ENCODE measurements around the gene SLC16A14.
A peak's percentile ranks its signal among the peaks of the same experiment; 100 is the strongest.
"Not testable (repeated sequence)": the region's sequence is repeated elsewhere in the genome, so short reads cannot be mapped to it uniquely, and the experiment has no call there.

The SLC16A14 gene, protein sequence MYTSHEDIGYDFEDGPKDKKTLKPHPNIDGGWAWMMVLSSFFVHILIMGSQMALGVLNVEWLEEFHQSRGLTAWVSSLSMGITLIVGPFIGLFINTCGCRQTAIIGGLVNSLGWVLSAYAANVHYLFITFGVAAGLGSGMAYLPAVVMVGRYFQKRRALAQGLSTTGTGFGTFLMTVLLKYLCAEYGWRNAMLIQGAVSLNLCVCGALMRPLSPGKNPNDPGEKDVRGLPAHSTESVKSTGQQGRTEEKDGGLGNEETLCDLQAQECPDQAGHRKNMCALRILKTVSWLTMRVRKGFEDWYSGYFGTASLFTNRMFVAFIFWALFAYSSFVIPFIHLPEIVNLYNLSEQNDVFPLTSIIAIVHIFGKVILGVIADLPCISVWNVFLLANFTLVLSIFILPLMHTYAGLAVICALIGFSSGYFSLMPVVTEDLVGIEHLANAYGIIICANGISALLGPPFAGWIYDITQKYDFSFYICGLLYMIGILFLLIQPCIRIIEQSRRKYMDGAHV

DNA sequence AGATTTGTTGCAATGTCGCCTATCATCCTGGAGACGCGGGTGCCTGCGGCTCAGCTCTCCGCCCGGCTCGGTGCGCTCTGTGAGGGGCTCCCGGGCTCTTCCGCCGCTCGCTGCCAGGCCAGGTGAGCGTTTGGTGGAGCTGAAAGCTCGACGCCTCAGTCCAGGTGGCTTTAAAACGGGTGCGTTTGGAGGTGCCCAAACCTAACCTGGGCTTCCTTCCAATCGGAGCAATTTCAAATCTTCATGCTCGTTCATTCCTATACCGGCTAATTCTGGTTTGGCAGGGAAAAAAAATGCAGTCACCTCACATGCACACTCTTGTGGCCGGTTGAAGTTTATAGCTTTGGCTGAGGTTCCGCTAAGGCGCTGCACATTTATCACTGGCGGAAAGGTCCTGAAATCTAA, at the start of gene SLC16A14:
Gene SLC16A14, minus strand, starts transcription at position 274 of the 405 bp plus-strand sequence. CDS start 9,572 bp downstream, outside the sequence.
- peak; percentile 55 for DNase-seq

DNA sequence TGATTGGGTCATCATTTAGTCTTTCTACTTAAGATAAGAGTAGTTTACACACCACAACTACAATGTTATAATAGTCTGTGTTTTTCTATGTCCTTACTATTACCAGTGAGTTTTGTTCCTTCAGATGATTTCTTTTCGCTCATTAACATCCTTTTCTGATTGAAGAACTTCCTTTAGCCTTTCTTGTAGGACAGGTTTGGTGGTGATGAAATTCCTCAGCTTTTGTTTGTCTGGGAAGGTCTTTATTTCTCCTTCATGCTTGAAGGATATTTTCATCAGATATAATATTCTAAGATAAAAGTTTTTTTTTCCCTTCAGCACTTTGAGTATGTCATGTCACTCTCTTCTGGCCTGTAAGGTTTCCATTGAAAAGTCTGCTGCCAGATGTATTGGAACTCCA, 38.0 kb upstream of the SLC16A14 start:
- DNase-seq: no peak

DNA sequence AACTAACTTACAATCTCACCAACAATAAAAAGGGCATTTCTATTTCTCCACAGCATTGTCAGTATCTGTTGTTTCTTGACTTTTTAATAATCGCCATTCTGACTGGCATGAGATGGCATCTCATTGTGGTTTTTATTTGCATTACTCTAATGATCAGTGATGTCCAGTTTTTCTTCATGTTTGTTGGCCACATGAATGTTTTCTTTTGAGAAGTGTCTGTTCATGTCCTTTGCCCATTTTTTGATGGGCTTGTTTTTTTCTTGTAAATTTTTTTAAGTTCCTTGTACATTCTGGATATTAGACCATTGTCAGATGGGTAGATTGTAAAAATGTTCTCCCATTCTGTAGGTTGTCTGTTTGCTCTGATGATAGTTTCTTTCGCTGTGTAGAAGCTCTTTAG, 33.2 kb upstream of the SLC16A14 start:
- DNase-seq: not testable (repeated sequence)

DNA sequence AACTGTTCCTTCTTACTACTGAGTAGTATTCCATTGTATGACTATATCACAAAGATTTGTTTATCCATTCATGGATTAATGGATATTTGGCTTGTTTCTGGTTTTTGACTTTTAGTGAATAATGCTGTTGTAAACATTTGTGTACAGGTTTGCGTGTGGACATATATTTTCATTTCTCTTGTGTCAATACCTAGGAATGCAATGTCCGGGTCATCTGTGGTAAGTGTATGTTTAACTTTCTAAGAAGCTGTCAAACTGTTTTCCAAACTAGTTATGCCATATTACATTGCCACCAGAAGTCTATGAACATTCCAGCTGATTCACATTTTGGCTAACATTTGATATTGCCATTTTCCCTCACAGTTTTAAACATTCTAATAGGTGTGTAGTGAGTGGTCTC, 29.1 kb upstream of the SLC16A14 start:
- DNase-seq: no peak

DNA sequence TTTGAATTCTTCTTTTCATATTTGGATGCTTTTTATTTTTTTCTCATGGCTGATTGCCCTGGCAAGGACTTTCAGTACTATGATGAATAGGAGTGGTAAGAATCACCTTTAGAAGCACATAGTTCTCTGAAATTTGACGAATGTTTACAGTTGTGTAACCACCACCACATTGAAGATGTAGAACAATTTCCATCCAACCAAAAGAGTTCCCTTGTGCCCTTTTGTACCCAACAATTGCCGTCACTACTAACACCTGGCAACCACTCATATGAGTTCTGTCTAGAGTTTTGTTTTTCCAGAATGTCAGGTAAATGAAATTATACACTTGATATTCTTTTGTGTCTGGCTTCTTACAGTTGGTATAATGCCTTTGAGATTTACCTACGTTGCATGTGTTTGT, 28.7 kb upstream of the SLC16A14 start:
- DNase-seq: no peak

DNA sequence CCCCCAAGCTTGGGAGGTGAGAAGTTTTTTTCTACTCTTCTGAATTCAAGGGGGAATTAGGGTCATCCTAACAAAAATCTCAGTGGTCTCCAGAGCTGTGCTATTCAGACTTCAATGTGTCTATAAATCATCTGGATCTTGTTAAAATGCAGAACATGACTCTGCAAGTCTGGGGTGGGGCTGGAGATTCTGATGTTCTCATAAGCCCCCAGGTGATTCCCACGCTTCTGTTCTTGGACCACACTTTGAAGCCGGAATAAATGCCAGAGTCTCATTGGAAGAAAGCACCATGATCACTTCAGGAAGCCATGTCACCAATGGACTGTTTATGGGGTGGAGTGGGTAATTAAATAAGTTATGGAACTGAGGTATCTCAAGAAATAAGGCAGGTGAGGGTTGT, 22.2 kb upstream of the SLC16A14 start:
- DNase-seq: no peak

DNA sequence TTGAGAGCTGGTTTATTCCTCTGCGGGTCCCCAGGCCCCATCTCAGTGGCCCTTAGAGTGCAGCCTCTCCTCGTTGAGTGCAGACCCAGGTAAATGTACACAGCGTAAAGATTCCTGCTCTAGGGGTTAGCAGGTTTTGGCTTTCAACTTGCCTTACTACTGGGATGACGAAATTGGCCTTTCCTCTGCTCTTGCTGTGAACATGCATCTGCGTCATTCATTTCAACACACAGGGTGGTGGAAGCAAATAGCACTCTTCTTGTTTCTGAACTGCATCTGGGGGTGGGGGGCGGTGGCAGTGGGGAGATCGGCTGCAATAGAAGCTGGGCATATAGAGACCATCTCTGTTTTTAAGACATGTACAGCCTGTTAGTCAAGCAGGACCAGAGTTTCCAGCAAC, 16.5 kb upstream of the SLC16A14 start:
- no peak for DNase-seq

DNA sequence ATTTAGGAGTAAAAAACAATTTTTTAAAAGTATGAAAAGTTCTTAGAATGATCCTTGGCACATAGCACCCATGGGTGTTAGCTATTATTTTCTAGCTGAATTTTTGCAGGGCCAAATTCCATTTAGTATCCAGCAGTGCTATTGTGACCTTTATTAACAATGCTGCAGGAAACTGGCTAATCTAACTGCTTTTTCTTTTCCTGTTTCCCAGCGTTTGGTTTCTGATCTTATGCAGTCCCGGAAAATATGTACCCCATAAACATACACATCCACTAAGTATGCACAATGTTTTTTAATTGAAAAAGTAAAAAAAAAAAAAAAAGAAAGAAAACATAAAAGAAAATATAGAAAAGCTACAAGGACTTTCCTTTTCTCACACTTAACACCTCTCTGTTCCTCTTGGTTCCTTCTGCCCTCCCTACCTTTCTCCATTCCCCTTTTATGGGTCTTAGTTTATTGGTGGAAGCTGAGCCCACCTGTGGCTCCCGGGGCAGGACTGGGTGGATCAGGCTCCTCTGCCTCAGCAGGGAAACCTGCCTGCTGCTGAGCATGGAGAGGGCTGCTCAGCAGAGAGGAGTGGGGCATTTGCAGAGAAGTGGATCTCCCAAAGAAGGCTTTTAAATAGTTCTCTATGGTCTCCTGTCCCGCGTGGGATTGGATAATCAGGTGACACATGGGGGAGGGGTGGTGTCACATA, 9.3 kb upstream of the SLC16A14 start:
- DNase-seq: no peak

DNA sequence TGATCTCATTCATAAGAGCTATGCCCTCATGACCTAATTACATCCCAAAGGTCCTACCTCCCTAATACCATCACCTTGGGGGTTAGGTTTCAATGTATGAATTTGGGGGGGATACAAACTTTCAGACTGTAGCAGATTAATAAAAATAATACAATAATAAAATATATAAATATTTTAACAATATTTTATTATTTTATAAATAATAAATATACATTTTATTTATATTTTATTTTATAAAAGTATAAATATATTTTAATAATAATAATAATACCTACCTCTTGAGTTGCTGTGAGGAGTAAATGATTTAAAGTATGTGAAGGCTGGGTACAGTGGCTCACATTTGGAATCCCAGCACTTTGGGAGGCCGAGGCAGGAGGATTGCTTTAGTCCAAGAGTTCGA, 8.1 kb upstream of the SLC16A14 start:
- DNase-seq: no peak

DNA sequence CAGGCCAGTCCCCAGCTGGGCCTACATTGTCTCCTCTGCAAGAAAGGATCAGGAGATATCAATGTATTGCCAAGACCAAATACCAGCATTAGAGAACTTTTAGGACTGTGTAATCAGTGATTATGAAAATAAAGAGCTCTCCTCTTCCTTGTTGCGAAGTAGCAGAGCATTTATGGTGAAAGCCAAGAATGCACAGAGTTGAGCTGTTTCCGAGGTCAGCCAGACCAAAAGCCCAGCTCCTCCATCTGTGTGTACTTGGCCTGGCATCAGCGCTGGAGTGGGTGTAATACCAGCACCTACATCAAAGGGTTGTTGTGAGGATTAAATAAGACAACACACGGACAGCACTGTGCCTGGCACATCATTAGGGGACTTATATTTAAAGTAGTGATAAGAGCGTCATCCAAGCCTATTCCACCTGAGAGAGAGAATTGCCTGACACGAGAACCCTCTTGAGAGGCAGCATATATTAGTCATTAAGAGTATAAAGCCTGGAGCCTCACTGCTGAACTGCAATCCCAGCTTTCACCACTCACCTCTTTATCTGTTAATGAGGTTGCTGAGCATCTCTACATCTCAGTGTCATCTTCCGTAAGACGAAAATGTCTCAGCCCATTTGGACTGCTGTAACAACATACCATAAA, 7.4 kb upstream of the SLC16A14 start:
- no peak for DNase-seq

DNA sequence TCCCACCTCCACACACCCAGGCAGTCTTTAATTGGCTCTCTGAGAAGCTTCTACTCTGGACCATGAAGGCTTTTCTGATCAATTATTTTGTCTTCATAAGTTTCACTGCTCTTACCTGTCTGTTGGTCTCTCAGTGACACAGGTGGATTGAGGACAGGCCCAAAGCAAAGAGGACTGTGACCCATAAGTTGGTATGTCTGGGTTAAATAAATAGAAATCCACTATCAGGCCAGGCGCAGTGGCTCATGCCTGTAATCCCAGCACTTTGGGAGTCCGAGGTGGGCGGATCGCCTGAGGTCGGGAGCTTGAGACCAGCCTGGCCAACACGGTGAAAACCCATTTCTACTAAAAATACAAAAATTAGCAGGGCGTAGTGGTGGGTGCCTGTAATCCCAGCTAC, 2.7 kb upstream of the SLC16A14 start:
- no peak for DNase-seq

DNA sequence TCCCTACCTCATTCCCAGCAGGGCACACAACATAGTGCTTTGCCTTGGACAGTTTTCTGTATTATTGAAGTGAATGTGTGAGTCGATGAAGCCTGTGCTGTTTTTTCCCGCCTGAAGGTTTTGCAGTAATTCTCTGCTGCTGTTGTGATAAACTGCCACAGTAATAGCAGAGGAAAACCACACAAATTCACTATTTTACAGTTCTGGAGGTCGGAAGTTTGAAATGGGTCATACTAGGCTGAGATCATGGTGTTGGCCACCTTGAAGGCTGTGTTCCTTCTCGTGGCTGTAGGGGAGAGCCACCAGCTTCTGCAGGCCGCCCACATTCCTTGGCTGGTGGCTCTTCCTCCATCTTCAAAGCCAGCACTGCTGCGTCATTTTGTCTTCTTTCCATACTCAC, 678 bp upstream of the SLC16A14 start:
- no peak for DNase-seq

DNA sequence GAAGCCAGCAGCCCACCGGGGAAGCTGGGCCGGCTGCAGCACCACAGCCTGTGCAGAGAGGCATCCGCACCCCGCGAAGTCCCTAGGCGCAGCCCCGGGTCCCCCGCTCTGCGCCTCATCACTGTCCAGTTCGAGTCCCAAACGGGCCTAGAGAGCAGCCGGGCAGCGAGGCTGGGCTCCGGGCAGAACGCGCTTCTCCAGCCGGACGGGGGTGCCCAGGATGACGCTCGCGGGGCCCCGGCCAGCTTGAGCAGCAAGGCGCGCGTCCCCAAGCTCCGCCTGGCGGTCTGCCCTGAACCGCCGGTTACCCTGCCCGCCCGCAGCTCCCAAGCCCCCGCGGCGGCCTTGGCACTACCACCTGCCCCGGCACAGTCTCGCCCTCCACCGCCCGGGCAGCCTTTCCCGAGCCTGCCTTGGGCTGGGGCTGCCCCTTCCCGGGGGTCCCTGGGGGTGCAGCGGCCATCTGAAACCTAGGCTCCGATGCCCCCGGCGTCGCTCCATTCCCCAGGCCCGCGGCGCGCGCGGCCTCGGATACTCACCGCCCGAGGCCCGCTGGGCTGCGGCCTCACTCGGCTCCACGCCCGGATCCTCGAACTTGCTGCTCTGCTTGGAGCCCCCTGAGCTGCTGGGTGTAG, 591 bp downstream of the SLC16A14 start:
- no peak for DNase-seq

DNA sequence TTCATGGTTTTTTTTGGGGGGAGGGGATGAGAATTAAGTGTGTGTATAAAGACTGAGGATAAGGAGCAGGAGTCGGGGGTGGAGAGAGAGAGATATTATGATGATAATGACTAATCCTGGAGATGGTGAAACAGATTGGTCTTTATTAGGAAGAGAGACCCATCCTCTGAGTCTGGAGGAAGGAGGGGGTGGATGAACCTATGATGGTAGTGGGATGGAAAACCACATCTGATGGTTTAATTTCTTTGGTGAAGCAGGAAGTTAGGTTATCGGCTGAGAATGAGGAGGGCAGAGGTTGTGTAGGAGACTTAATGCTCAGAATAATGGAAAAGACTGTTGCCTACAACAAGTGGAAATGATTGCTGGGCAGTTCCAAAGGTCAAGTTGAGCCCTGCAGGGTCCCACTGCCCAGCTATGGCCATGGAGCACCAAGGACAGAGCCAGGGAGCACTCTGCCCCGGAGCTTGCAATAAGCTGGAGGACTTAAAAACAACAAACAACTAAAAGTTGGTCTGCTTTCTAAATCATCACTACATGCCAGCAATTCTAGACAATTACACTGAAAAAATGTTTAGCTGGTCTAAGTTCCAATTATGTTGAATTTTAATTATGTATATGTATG, 7.9 kb downstream of the SLC16A14 start:
- DNase-seq: no peak

DNA sequence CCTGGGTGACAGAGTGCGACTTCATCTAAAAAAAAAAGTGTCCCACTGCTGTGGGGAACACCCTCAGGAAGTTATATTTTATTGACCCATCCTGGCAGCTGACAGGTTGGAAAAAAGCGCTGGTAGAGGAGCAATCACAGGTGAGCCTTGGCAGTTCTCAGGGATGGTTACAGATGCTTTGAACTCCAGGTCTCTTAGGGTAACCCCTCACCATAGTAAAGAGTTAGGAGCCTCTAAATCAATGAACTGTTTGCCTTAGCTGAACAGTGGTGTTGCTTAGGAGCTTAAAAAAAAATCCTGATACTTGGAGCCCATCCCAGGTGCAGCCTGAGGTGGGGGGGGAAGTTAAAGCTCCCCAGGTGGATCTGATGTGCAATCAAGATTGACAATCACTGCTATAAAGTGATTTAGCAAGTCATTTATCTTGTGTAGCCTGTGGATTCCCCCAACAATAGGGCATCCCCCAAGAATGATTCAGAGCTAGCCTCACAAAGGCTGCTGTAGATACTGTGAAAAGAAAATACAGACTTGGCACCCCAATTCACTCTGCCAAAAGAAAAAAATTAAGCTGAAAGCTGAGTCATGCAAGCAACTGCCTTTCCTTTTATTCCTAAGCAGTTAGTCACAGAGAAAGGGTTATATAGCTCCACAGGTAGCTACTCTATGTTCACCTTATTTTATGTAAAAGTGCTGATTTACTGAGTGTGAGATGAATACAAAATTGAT, 14.8 kb downstream of the SLC16A14 start:
- no peak for DNase-seq

DNA sequence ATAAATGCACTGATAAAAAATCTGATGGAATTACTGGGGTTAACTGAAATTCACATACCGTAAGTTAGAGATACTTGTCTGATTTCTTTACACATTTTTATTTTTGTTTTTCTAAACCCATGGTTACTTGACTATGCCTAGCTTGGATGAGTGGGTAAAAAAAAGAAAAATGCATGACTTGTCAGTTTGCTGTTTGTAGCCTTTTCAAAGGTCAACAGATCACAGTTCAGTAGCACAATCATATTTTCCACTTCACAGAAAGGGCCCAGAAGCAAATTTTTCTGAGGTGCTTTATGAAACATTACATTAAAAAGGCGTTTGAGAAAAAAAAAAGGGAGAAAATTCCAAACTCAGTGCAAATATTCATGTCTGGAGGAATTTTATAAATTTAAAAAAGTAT, 16.4 kb downstream of the SLC16A14 start:
- DNase-seq: no peak

DNA sequence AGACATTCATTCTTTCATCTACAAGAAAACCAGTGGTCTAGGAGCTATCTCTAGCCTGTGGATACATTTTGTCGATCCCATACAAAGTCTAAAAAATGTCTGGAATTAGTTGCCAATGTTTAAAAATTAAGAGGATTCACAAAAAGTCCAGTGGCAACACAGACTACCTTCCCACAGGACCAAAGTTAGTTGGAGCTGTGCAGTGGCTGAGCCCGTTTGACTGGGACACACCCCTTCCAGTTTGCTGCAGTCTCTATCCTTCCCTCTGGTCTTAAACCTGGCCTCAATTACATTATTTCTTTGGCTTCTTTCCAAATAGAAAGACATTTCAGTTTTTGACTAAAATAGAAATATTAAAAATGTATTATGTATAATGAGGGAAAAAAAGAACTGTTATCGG, 18.6 kb downstream of the SLC16A14 start:
- DNase-seq: no peak

DNA sequence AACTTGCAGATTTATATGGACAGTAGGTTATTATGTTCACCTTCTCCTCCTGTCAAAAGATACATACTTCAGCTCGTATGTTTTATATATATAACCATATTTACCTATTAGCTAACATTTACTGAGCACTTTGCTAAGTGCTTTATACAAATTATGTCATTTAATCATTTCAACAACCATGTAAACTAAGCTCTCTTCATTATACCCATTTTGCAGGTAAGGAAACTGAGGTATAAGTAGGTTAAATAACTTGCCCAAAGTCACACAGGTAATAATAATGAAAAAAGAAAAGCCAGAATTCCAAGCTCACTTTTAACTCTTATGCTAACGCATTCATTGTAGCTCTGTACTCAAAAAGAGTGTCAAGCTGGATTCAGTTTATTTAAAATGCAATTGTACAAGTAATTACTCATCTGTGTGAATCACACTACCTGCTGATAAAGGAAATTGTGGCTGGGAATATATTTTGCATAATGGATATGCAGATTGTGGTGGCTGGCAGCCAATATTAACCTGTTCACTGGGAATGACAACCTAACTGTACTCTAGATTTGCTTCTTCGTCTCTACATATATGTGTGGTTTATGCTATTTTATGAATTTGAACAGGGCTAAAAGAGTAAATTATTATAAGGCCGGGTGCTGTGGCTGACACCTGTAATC, 20.6 kb downstream of the SLC16A14 start:
- DNase-seq: no peak

DNA sequence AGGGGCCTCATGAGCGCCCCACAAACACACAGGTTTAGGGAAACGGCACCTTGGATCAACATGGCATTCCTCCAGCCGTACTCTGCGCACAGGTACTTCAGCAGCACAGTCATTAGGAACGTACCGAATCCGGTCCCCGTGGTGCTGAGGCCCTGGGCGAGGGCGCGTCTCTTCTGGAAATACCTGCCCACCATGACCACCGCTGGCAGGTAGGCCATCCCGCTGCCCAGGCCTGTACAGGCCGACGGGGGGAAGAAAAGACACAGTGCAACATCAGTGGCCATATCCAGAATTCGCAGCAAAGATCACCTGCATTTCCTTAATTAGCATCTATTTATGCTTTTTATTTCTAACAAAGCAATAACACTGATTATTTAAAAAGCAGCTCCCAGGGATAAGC, 22.2 kb downstream of the SLC16A14 start:
- DNase-seq: no peak

DNA sequence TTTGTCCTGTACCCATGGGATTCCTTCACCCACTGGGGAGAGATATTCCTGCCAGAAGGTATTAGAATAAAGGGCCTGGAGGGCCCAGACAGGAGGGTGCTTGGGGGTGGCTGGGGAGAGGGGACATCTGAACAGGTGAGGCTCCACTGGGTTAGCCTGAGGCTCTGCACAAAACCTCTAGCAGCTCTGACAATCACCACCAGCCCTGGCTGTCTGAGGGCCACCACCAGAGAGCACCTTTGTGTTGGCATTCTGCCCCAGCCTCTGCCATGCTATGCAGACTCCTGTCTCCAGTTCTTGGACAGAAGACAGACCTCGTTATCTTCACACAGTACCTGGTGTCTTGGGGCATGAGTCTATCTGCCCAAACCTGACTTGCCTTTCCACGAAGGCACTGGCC, 25.3 kb downstream of the SLC16A14 start:
- no peak for DNase-seq

DNA sequence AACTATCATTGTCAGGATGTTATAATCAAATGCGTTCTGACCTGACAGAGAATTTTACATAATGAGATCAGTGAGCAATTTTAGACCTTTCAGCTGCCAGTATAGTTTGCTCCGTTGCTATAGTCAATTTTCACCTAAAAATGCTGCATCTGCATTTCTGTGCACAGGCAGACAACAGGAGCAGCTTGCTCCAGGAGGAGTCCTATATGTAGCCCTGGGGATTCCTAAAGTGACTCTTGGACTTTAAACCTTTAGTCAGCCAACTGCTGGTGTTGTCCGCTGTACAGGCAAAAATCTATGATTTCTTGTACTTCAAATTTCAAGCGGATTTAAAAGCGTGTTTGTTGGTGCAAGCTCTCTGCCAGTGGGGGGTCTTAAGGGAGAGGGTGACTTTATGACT, 25.7 kb downstream of the SLC16A14 start:
- no peak for DNase-seq

DNA sequence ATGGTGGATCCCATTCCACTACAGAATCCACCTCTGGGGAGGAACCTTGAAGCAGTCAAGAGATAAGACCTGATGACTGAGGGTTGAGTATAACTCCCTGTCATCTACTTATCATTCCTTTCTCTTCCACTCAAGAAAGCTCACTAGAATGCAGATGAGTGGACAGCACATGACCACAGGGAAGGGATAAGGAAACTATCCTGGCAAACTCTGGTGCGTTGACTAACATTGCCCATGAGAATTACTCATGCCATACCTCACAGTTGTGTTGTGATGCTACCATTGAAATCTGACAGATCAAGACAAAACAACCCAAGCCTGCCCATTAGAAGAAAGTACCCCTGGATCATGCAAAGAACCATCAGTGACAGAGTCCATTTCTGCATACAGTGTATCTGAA, 26.5 kb downstream of the SLC16A14 start:
- DNase-seq: no peak
